NCI-H1105 treated with DMSO at 0.1 percent for 48 hours (cell line): Measurements from ENCODE around the gene ENTPD8.
"Not testable (repeated sequence)": the region's sequence is repeated elsewhere in the genome, so short reads cannot be mapped to it uniquely, and the experiment has no call there.

ENCODE experiments used
- DNase-seq: peaks from one replicate; lab custom pipeline; 2025; lab: John Stamatoyannopoulos, UW

ENTPD8 gene

GRCh38 chr9:137458194-137459151 is 17.3 kb upstream of the ENTPD8 start:
- peak; percentile 80 for DNase-seq

- DNase-seq = no peak
Measured at GRCh38 chr9:137457406-137458193, 16.4 kb upstream of the ENTPD8 start.

- no peak for DNase-seq
Measured at GRCh38 chr9:137456864-137457405, 15.8 kb upstream of the ENTPD8 start.

- no peak for DNase-seq
Measured at GRCh38 chr9:137456061-137456863, 15.1 kb upstream of the ENTPD8 start.

- no peak for DNase-seq
Measured at GRCh38 chr9:137455359-137455991, 14.3 kb upstream of the ENTPD8 start.

GRCh38 chr9:137454597-137455358 is 13.6 kb upstream of the ENTPD8 start:
- DNase-seq = no peak

GRCh38 chr9:137454145-137454596 is 13.0 kb upstream of the ENTPD8 start:
- no peak for DNase-seq

- DNase-seq = peak; percentile 8
Measured at GRCh38 chr9:137453643-137454081, 12.5 kb upstream of the ENTPD8 start.

- no peak for DNase-seq
Measured at GRCh38 chr9:137452761-137453642, 11.8 kb upstream of the ENTPD8 start.

- no peak for DNase-seq
Measured at GRCh38 chr9:137452006-137452760, 11.0 kb upstream of the ENTPD8 start.

GRCh38 chr9:137451264-137452005 is 10.3 kb upstream of the ENTPD8 start:
- DNase-seq = not testable (repeated sequence)

GRCh38 chr9:137450539-137451222 is 9.5 kb upstream of the ENTPD8 start:
- DNase-seq = not testable (repeated sequence)

GRCh38 chr9:137449931-137450538 is 8.9 kb upstream of the ENTPD8 start:
- no peak for DNase-seq

GRCh38 chr9:137449081-137449844 is 8.1 kb upstream of the ENTPD8 start:
- DNase-seq = no peak

GRCh38 chr9:137448602-137448962 is 7.4 kb upstream of the ENTPD8 start:
- DNase-seq = no peak
